Astrocyte of the spinal cord (primary cell): ENCODE data around the gene DPEP1.
A peak's percentile ranks its signal among the peaks of the same experiment; 100 is the strongest.

Experiments
- DNase-seq: peaks from one replicate; pipeline ENCODE4 v3.0.0; 2011; ENCODE audit warnings: low read depth, low spot score
- H3K4me3 ChIP-seq: 2 replicates; pipeline ENCODE4 v1.5.1; 2011; ENCODE audit warnings: low read depth, mild to moderate bottlenecking, low read length, moderate library complexity
- CTCF ChIP-seq: IDR thresholded peaks from 2 replicates; pipeline ENCODE4 v1.5.1; 2012; ENCODE audit warnings: low read depth, mild to moderate bottlenecking, low read length, inconsistent platforms
- in situ Hi-C: cut with HindIII; loops from 2 replicates; pipeline ENCODE4 v1.10.0; 2017; ENCODE audit warnings: low sequenced_read_pairs

Gene DPEP1

DNA sequence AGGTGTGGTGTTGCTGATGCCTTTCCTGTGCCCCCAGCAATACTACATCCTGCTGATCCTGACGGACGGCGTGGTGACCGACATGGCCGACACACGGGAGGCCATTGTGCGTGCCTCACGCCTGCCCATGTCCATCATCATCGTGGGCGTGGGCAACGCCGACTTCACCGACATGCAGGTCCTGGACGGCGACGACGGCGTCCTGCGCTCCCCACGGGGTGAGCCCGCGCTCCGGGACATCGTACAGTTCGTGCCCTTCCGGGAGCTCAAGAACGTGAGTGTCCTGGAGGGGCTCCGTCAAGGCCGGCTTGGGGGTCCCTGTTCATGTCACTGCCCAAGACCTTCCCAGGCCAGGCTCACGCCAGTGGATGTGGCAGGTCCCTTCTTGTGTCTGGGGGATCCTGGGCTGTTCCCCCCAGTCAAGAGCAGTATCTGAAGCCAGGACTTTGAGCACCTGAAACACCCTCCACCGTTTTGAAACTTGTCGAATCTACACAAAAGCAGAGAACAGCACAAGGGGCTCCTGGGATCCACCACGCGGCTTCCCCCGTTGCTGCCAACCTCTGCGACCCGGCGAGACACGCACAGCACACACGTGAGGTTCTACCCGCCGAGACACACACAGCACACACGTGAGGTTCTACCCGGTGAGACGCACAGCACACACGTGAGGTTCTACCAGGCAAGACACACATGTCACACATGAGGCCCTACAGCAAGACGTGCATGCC lies 17.9 kb upstream of the DPEP1 start:
- in situ Hi-C loops = no loop called here
- H3K4me3 ChIP-seq = no peak overlapping the region
- no peak for DNase-seq
- TF ChIP-seq CTCF = no peak

DNA sequence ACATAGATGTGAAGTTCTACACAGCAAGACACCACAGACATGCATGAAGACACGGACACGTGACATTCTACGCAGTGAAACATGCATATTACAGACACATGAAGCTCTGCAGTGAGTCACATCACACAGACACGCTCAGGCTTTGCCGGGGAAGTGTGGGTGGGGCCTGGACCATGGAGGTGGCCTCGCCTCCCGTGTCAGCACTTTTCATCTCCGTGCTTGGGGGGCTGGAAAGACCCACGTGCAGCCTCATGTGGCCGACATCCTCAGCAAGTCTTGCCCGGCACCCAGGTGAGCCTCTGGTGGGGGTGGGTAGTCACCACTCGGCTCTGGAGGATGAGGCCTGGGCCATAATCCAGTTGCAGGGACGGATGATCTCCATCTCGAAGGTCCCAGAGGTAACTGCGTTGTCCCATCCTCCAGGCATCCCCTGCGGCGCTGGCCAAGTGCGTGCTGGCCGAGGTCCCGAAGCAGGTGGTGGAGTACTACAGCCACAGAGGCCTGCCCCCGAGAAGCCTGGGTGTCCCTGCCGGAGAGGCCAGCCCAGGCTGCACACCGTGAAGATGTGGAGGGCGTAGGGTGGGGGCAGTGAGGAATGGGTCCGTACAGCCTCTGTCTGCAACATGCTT lies 17.3 kb upstream of the DPEP1 start:
- no peak for DNase-seq
- no peak overlapping the region for H3K4me3 ChIP-seq
- in situ Hi-C loops = no loop called here
- no peak for TF ChIP-seq CTCF

GRCh38 chr16:89596957-89597649 lies 16.3 kb upstream of the DPEP1 start:
- in situ Hi-C loops = no loop called here
- H3K4me3 ChIP-seq = no peak overlapping the region
- TF ChIP-seq CTCF = no peak
- DNase-seq = no peak

- no peak for DNase-seq
- H3K4me3 ChIP-seq = no peak overlapping the region
- TF ChIP-seq CTCF = no peak
- in situ Hi-C loops = no loop called here
Measured at GRCh38 chr16:89598199-89598598, 15.2 kb upstream of the DPEP1 start.

GRCh38 chr16:89599451-89599858 lies 14.0 kb upstream of the DPEP1 start:
- TF ChIP-seq CTCF = peak; percentile 24
- no peak overlapping the region for H3K4me3 ChIP-seq
- DNase-seq = no peak
- in situ Hi-C loops = no loop called here

DNA sequence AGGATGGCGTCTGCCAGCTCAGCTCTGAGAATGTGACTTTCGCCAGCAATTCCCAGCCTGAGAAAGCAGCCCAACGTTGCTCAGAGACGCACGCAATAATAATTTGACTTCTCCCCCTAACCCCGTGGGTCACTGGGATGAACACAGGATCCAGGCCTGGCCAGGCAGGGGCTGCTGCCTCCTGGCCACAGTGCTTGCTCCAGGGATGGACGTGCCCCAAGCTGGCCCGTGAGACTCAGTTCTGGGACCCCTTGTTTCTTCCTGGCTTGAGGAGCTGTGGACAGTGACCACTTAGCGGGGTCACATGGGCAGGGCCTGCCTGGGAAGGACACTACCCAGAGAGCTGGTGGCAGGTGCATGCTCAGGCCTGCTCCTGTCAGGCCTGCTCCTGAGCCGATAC lies 13.5 kb upstream of the DPEP1 start:
- no peak overlapping the region for H3K4me3 ChIP-seq
- no peak for DNase-seq
- in situ Hi-C loops = no loop called here
- no peak for TF ChIP-seq CTCF
